HepG2 (cell line): ENCODE results near the gene NUF2. TPM values are rescaled to one million over a fixed set of nuclear protein-coding genes. Genes with fewer than 3 reads are reported as not detected.
A peak's percentile ranks its signal among the peaks of the same experiment; 100 is the strongest.

Source experiments
- ARID4A ChIP-seq: sonication (generic); formaldehyde crosslinking; IDR thresholded peaks from 2 replicates; pipeline ENCODE4 v1.5.0; 2020; ENCODE audit warnings: mild to moderate bottlenecking, missing genetic modification reagents, borderline replicate concordance
- CCDC6 ChIP-seq: sonication (generic); formaldehyde crosslinking; IDR thresholded peaks from 2 replicates; pipeline ENCODE4 v1.8.1; 2022; ENCODE audit warnings: mild to moderate bottlenecking, missing genetic modification reagents, moderate library complexity
- FIP1L1 ChIP-seq: fragments of 200-400 bp; formaldehyde crosslinking; IDR thresholded peaks from 2 replicates; pipeline ENCODE4 v1.6.1; 2018; ENCODE audit warnings: low read depth, mild to moderate bottlenecking, low read length, moderate library complexity, borderline replicate concordance; ENCODE audit not compliant: insufficient read depth
- FOXP1 ChIP-seq, 2 experiments: fragments of 450-650 bp in 1 of 2; IDR thresholded peaks; 2 replicates each; pipeline ENCODE4 v1.6.1; 2017 to 2018; ENCODE audit warnings: antibody characterized with exemption in 1 of 2
- JDP2 ChIP-seq: sonication (generic); formaldehyde crosslinking; IDR thresholded peaks from 2 replicates; pipeline ENCODE4 v1.8.1; 2022; ENCODE audit warnings: missing genetic modification reagents, borderline replicate concordance
- MAX ChIP-seq: IDR thresholded peaks from 2 replicates; pipeline ENCODE4 v1.6.1; 2012; ENCODE audit warnings: inconsistent platforms
- ONECUT2 ChIP-seq: sonication (generic); formaldehyde crosslinking; IDR thresholded peaks from 2 replicates; pipeline ENCODE4 v1.4.0; 2020; ENCODE audit warnings: missing genetic modification reagents
- STAG1 ChIP-seq: sonication (generic); formaldehyde crosslinking; IDR thresholded peaks from 2 replicates; pipeline ENCODE4 v1.4.0; 2020; ENCODE audit warnings: missing genetic modification reagents
- TP53 ChIP-seq: sonication (generic); formaldehyde crosslinking; conservative IDR thresholded peaks from 2 replicates; pipeline ENCODE4 v1.4.0; 2020; ENCODE audit warnings: missing genetic modification reagents
- ZBTB8A ChIP-seq: sonication (generic); formaldehyde crosslinking; IDR thresholded peaks from 2 replicates; pipeline ENCODE4 v1.4.0; 2020; ENCODE audit warnings: mild to moderate bottlenecking, low read depth, missing genetic modification reagents, borderline replicate concordance
- ZNF232 ChIP-seq: sonication (generic); formaldehyde crosslinking; IDR thresholded peaks from 2 replicates; pipeline ENCODE4 v1.4.0; 2020; ENCODE audit warnings: missing genetic modification reagents, borderline replicate concordance
- ZNF850 ChIP-seq: sonication (generic); formaldehyde crosslinking; conservative IDR thresholded peaks from 2 replicates; pipeline ENCODE4 v1.9.0; 2021; ENCODE audit warnings: mild to moderate bottlenecking, missing genetic modification reagents
- polyA plus RNA-seq, 8 experiments: library from polyadenylated mRNA; depleted of rRNA in 3 of 8; stranded (reverse) in 7 of 8; unstranded in 1 of 8; fragments of >200 nt; fragmentation: Illumina TruSeq in 4 of 8; extraction: Trizol in 4 of 8; gene quantifications; 2 replicates each; pipeline versions ENCODE4 v1.2.1 to v1.2.3, GENCODE V29; 2011 to 2016; ENCODE audit warnings: low read depth in 4 of 8, missing spikeins in 1 of 8, mixed read lengths in 1 of 8; ENCODE audit not compliant: insufficient read depth in 1 of 8
- total RNA-seq, 5 experiments: library from RNA; depleted of rRNA; stranded (reverse); fragments of >200 nt; fragmentation: Illumina TruSeq; extraction: Trizol; gene quantifications; 2 replicates each; pipeline ENCODE4 v1.2.3, GENCODE V29; 2016; ENCODE audit warnings: low read depth in 1 of 5
- TF ChIP-seq, protein P1 (sequence below): sonication (generic); formaldehyde crosslinking; IDR thresholded peaks from 2 replicates; pipeline ENCODE4 v1.5.1; 2020; ENCODE audit warnings: mild to moderate bottlenecking, missing genetic modification reagents
- TF ChIP-seq, protein P2 (sequence below): sonication (generic); formaldehyde crosslinking; IDR thresholded peaks from 2 replicates; pipeline ENCODE4 v1.5.0; 2020; ENCODE audit warnings: mild to moderate bottlenecking, missing genetic modification reagents
- TF ChIP-seq, protein P3 (sequence below): sonication (generic); formaldehyde crosslinking; IDR thresholded peaks from 2 replicates; pipeline ENCODE4 v1.5.1; 2020; ENCODE audit warnings: mild to moderate bottlenecking, moderate library complexity, missing genetic modification reagents

The NUF2 gene
- total and polyA plus RNA-seq, 2 of the 13 experiments (the other 11 are each of a cell fraction or from before 2014, with no cell fraction given): 26.0 to 39.4 TPM

GRCh38 chr1:163321311-163322305 lies at the start of gene NUF2 (continued):
- TF ChIP-seq ONECUT2 (CRISPR knock-in tag): peak; percentile 71
- TF ChIP-seq STAG1 (CRISPR knock-in tag): no peak
- peak; percentile 93 for TF ChIP-seq TP53
- TF ChIP-seq JDP2 (CRISPR knock-in tag): peak; percentile 65; the same call in 1 of the 2 replicates
- TF ChIP-seq CCDC6: peak; percentile 99
- TF ChIP-seq FOXP1 (IDR thresholded peaks at IDR 0.05): no peak
- TF ChIP-seq FOXP1 (CRISPR knock-in tag; IDR thresholded peaks at IDR 0.05): peak; percentile 55
- TF ChIP-seq, protein P1, sequence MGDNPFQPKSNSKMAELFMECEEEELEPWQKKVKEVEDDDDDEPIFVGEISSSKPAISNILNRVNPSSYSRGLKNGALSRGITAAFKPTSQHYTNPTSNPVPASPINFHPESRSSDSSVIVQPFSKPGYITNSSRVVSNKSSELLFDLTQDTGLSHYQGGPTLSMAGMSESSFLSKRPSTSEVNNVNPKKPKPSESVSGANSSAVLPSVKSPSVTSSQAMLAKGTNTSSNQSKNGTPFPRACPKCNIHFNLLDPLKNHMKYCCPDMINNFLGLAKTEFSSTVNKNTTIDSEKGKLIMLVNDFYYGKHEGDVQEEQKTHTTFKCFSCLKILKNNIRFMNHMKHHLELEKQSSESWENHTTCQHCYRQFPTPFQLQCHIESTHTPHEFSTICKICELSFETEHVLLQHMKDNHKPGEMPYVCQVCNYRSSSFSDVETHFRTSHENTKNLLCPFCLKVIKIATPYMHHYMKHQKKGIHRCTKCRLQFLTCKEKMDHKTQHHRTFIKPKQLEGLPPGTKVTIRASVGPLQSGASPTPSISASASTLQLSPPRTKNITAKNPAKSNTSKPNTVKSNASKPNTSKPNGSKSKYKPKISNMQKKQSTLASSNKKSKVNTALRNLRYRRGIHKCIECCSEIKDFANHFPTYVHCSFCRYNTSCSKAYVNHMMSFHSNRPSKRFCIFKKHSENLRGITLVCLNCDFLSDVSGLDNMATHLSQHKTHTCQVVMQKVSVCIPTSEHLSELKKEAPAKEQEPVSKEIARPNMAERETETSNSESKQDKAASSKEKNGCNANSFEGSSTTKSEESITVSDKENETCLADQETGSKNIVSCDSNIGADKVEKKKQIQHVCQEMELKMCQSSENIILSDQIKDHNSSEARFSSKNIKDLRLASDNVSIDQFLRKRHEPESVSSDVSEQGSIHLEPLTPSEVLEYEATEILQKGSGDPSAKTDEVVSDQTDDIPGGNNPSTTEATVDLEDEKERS (CRISPR knock-in tag): peak; percentile 91
- TF ChIP-seq, protein P2, sequence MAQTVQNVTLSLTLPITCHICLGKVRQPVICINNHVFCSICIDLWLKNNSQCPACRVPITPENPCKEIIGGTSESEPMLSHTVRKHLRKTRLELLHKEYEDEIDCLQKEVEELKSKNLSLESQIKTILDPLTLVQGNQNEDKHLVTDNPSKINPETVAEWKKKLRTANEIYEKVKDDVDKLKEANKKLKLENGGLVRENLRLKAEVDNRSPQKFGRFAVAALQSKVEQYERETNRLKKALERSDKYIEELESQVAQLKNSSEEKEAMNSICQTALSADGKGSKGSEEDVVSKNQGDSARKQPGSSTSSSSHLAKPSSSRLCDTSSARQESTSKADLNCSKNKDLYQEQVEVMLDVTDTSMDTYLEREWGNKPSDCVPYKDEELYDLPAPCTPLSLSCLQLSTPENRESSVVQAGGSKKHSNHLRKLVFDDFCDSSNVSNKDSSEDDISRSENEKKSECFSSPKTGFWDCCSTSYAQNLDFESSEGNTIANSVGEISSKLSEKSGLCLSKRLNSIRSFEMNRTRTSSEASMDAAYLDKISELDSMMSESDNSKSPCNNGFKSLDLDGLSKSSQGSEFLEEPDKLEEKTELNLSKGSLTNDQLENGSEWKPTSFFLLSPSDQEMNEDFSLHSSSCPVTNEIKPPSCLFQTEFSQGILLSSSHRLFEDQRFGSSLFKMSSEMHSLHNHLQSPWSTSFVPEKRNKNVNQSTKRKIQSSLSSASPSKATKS (CRISPR knock-in tag): no peak
- no peak; the same call in 1 of the 2 replicates for TF ChIP-seq FIP1L1
- no peak for TF ChIP-seq ZNF850 (CRISPR knock-in tag)
- no peak for TF ChIP-seq ZBTB8A
- TF ChIP-seq ARID4A: peak; percentile 100
- TF ChIP-seq, protein P3, sequence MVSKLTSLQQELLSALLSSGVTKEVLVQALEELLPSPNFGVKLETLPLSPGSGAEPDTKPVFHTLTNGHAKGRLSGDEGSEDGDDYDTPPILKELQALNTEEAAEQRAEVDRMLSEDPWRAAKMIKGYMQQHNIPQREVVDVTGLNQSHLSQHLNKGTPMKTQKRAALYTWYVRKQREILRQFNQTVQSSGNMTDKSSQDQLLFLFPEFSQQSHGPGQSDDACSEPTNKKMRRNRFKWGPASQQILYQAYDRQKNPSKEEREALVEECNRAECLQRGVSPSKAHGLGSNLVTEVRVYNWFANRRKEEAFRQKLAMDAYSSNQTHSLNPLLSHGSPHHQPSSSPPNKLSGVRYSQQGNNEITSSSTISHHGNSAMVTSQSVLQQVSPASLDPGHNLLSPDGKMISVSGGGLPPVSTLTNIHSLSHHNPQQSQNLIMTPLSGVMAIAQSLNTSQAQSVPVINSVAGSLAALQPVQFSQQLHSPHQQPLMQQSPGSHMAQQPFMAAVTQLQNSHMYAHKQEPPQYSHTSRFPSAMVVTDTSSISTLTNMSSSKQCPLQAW (CRISPR knock-in tag): peak; percentile 99
- TF ChIP-seq MAX: peak; percentile 92
- peak; percentile 97; the same call in 1 of the 2 replicates for TF ChIP-seq ZNF232 (CRISPR knock-in tag)
